Measurements from ENCODE around the gene CSF1R. TPM values are rescaled to one million over a fixed set of nuclear protein-coding genes. Genes with fewer than 3 reads are reported as not detected.

Gene CSF1R
- total and polyA plus RNA-seq, 2 of the 8 experiments (the other 6 are each of a cell fraction or from before 2014, with no cell fraction given), result 0.12 TPM; not detected in 1

DNA sequence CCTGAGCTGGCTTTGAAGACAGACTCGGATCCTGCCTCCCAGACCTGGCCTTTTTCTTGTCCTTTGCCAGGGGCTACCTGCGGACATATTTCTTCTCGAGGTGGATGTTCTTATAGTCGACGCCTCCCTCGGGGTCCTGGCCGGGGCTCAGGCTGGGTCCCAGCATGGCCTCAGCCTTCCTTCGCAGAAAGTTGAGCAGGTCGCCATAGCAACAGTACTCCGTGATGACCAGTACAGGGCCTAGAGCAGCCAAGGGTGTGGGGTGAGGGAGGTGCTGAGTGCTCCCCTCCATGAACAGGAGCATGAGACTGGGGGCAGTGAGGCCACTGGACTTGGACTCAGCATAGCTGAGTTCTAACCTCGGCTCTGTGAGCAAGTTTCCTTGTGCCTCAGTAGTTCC lies 26.7 kb downstream of the CSF1R start:
- Histone ChIP-seq H4K20me1 (replicated peaks in 1 of 2; ENCODE audit: control insufficient read depth in 1 of 2, insufficient read depth in 2 of 2, low read length in 2 of 2) (peaks cover 0 to 3% of the 10 kb centered on the region in 2 experiments), H3K23me2 (ENCODE audit: low read depth, low read length) (no peaks in the 10 kb centered on the region), H3K9ac (replicated peaks in 1 of 4; ENCODE audit: extremely low read depth in 1 of 4, low read depth in 3 of 4, low read length in 3 of 4) (no peak overlapping the region), H3K23ac (ENCODE audit: insufficient read length) (no peak overlapping the region), H3K27ac (ENCODE audit: low read depth, low read length) (no peak overlapping the region), H3K27me3 (replicated peaks in 1 of 4; ENCODE audit: control insufficient read depth in 3 of 4, extremely low read depth in 1 of 4, insufficient read depth in 3 of 4, low read length in 3 of 4) (peaks cover 0 to 2% (median 0%) of the 10 kb centered on the region in 4 experiments; a peak in 2 of 7 replicates), H3K79me2 (ENCODE audit: control insufficient read depth in 1 of 2, insufficient read depth in 2 of 2, low read length in 2 of 2) (no peaks in the 10 kb centered on the region), H2AFZ (ENCODE audit: low read length) (no peak overlapping the region), H2BK15ac (ENCODE audit: low read length) (no peak overlapping the region), H3K4me2 (ENCODE audit: insufficient read depth in 1 of 2, low read depth in 2 of 2, low read length in 2 of 2) (no peak overlapping the region), H4K91ac (replicated peaks; ENCODE audit: insufficient read length, low read length) (no peak overlapping the region), H3K9me3 (ENCODE audit: insufficient read depth in 2 of 2, low read depth in 1 of 2, low read length in 1 of 2) (no peaks in the 10 kb centered on the region), H2AK5ac (ENCODE audit: low read depth, low read length) (no peak overlapping the region), H3K79me1 (ENCODE audit: low read depth, low read length) (no peaks in the 10 kb centered on the region), H2BK120ac (replicated peaks; ENCODE audit: low read depth, low read length) (no peak overlapping the region), H3K4ac (replicated peaks; ENCODE audit: insufficient read length, low read depth, low read length) (no peak overlapping the region), H3K36me3 (ENCODE audit: control insufficient read depth in 2 of 4, insufficient read depth in 4 of 4, low read length in 3 of 4) (peaks cover 0 to 6% (median 1%) of the 10 kb centered on the region in 4 experiments; a peak in 1 of 8 replicates), H3K14ac (ENCODE audit: insufficient read length) (no peak overlapping the region), H3K56ac (replicated peaks; ENCODE audit: insufficient read length, low read depth, low read length) (no peak overlapping the region), H3K4me1 (replicated peaks in 1 of 4; ENCODE audit: control insufficient read depth in 3 of 4, insufficient read depth in 4 of 4, low read length in 3 of 4) (peaks cover 0 to 8% (median 2%) of the 10 kb centered on the region in 4 experiments; a peak in 4 of 7 replicates), H2BK20ac (ENCODE audit: low read length) (no peak overlapping the region), H2BK12ac (ENCODE audit: low read depth, low read length) (no peak overlapping the region; the same call in 1 of the 2 replicates), H4K8ac (ENCODE audit: extremely low read depth, insufficient read depth, low read length) (no peak overlapping the region; the same call in 1 of the 2 replicates), H2BK5ac (ENCODE audit: low read depth, low read length) (no peak overlapping the region), H4K5ac (ENCODE audit: insufficient read length, low read depth, low read length) (no peak overlapping the region), H3K18ac (ENCODE audit: extremely low read depth, low read length) (no peak overlapping the region), H3K4me3 (ENCODE audit: extremely low read depth in 1 of 4, insufficient read depth in 2 of 4, low read depth in 3 of 4, low read length in 4 of 4) (no peak overlapping the region)
- POLR2A ChIA-PET (ENCODE audit: partially characterized antibody), result interaction anchor here (0.6 kb wide), 1 partner anchor 95 kb away, joined by 3 read pairs; no protein-coding TSS in a partner anchor
- no peak for FAIRE-seq
- WGBS, 2 experiments (ENCODE audit: extremely low coverage in 1 of 2, insufficient coverage in 1 of 2, insufficient read length in 1 of 2, insufficient replicate concordance in 2 of 2, low coverage in 1 of 2, low lambda C conversion rate in 2 of 2, missing lambda C conversion rate in 1 of 2), result 86% methylated on average over 11 of the region's 11 CpGs; no CpG with 5 or more reads in 1 of the 2 experiments
- CTCF ChIA-PET (ENCODE audit: partially characterized antibody), result interaction anchor here (1.0 to 1.2 kb wide), 3 partner anchors 12 to 102 kb away, joined by 3 to 4 read pairs (median 3); no protein-coding TSS in a partner anchor
- TF ChIP-seq KDM4A (IDR thresholded peaks at IDR 0.05; ENCODE audit: low read depth, low read length, severe bottlenecking), result no peak
- no peak for DNase-seq (ENCODE audit: low read depth in 1 of 2, low spot score in 2 of 2)
